Body of pancreas (tissue), 4 donors: ENCODE measurements around the gene C19orf25. TPM values are rescaled to one million over a fixed set of nuclear protein-coding genes. Genes with fewer than 3 reads are reported as not detected.

Experiments
- ATAC-seq: fragments of 150-250 bp; one replicate; pipeline ENCODE4 v1.9.1; 2016
- DNase-seq, 4 donors: peaks; one replicate each; pipeline ENCODE4 v3.0.0-alpha.2; 2019
- H3K27ac ChIP-seq, 4 donors: fragments of 200-600 bp; sonication (generic); 1 replicate in 3 of 4; 2 replicates in 1 of 4; pipeline versions ENCODE4 v1.5.1 to v1.6.1; 2016 to 2019; ENCODE audit warnings: mild to moderate bottlenecking in 1 of 4, mixed read lengths in 1 of 4, moderate library complexity in 1 of 4
- H3K27me3 ChIP-seq, 2 donors: fragments of 200-600 bp; sonication (generic); one replicate each; pipeline ENCODE4 v1.6.0; 2016; ENCODE audit warnings: mild to moderate bottlenecking in 1 of 2
- H3K36me3 ChIP-seq, 2 donors: fragments of 200-600 bp; sonication (generic); replicated peaks in 1 of 2; 2 replicates each; pipeline ENCODE4 v1.5.1; 2016; ENCODE audit warnings: low read depth in 2 of 2; ENCODE audit not compliant: insufficient read depth in 1 of 2
- H3K4me1 ChIP-seq: fragments of 200-600 bp; sonication (generic); one replicate; pipeline ENCODE4 v1.6.0; 2016
- H3K4me3 ChIP-seq, 2 donors: fragments of 200-600 bp; sonication (generic); 1 replicate in 1 of 2; 2 replicates in 1 of 2; pipeline ENCODE4 v1.5.1; 2016 to 2019
- H3K9me3 ChIP-seq, 3 donors: fragments of 200-600 bp; sonication (generic); 1 replicate in 2 of 3; 2 replicates in 1 of 3; pipeline ENCODE4 v1.5.1; 2016
- CTCF ChIP-seq, 7 experiments: fragments of 450-650 bp in 4 of 7; fragments of 200-600 bp in 3 of 7; sonication (generic) in 3 of 7; IDR thresholded peaks; one replicate each; pipeline ENCODE4 v1.5.1; 2016 to 2019; ENCODE audit warnings: antibody characterized with exemption in 7 of 7
- POLR2A ChIP-seq, 3 donors: fragments of 450-650 bp; IDR thresholded peaks; one replicate each; pipeline ENCODE4 v1.6.1; 2016; ENCODE audit warnings: antibody characterized with exemption in 3 of 3, mild to moderate bottlenecking in 2 of 3
- WGBS, 2 donors: methylation state at CpG; one replicate each; pipeline ENCODE4 v1.1.5; 2017; 5-methylcytosine and 5-hydroxymethylcytosine counted together
- intact Hi-C: fragments of 100-400 bp; cut with DNase I; formaldehyde crosslinking; loops from one replicate; pipeline ENCODE4 v1.15.1; 2023
- total RNA-seq, 2 donors: library from RNA; depleted of rRNA; stranded (reverse); fragments of >200 nt; gene quantifications; one replicate each; pipeline ENCODE4 v1.1.0, GENCODE V29; 2016

Gene C19orf25
- total RNA-seq, 2 donors from 2014 or later = 26.7 to 31.4 TPM

DNA sequence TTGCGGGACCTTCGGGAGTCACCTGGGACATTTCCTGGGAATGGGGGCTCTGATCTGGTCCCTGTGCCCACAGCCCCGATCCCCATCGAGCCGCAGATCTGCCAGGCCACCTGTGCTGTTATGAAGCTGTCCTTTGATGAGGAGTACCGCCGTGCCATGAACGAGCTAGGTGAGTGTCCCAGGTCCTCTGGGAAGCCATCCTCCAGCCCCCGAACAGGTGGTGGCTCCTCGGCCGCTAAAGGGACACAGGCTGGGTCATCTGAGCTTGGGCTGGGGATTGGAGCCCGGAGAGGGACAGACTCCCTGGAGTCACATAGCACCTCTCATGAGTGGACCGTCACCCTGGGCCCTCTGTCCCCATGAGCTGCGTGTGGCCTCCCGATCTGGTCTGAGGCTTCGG lies 21.1 kb downstream of the C19orf25 start:
- Histone ChIP-seq H3K27ac (no peak overlapping the region), H3K4me3 (no peak overlapping the region), H3K36me3 (no peaks in the 10 kb centered on the region), H3K4me1 (peaks cover 38% of the 10 kb centered on the region), H3K27me3 (peaks cover 0 to 34% of the 10 kb centered on the region in 2 donors), H3K9me3 (no peaks in the 10 kb centered on the region)
- ATAC-seq = no peak
- TF ChIP-seq POLR2A (IDR thresholded peaks at IDR 0.05) = no peak
- no peak for TF ChIP-seq CTCF (IDR thresholded peaks at IDR 0.05)
- intact Hi-C loops = no loop called here
- no peak for DNase-seq
- WGBS, 2 donors = 74 to 75% methylated on average over 5 to 14 of the region's 16 CpGs

GRCh38 chr19:1457031-1457739 lies 21.8 kb downstream of the C19orf25 start:
- 9 to 46% methylated on average over 11 to 48 of the region's 48 CpGs for WGBS, 2 donors
- H3K36me3 ChIP-seq = no peaks in the 10 kb centered on the region
- H3K27ac ChIP-seq = no peak overlapping the region
- no peak for TF ChIP-seq POLR2A (IDR thresholded peaks at IDR 0.05)
- TF ChIP-seq CTCF (IDR thresholded peaks at IDR 0.05) = no peak
- no peak for ATAC-seq
- no peak overlapping the region for H3K4me3 ChIP-seq
- intact Hi-C loops = no loop called here
- peaks cover 0 to 41% of the 10 kb centered on the region in 2 donors for H3K27me3 ChIP-seq
- no peak for DNase-seq
- peaks cover 43% of the 10 kb centered on the region for H3K4me1 ChIP-seq
- H3K9me3 ChIP-seq = no peaks in the 10 kb centered on the region

- Histone ChIP-seq H3K4me1 (peaks cover 43% of the 10 kb centered on the region), H3K36me3 (no peaks in the 10 kb centered on the region), H3K9me3 (no peaks in the 10 kb centered on the region), H3K4me3 (no peak overlapping the region), H3K27ac (no peak overlapping the region), H3K27me3 (peaks cover 0 to 49% of the 10 kb centered on the region in 2 donors)
- intact Hi-C loops = no loop called here
- no peak for TF ChIP-seq POLR2A (IDR thresholded peaks at IDR 0.05)
- no peak for TF ChIP-seq CTCF (IDR thresholded peaks at IDR 0.05)
- DNase-seq (no peak), ATAC-seq (peak; percentile 1)
- 16 to 18% methylated on average over 7 to 41 of the region's 43 CpGs for WGBS, 2 donors
Observed at GRCh38 chr19:1456121-1456900, 22.7 kb downstream of the C19orf25 start.

DNA sequence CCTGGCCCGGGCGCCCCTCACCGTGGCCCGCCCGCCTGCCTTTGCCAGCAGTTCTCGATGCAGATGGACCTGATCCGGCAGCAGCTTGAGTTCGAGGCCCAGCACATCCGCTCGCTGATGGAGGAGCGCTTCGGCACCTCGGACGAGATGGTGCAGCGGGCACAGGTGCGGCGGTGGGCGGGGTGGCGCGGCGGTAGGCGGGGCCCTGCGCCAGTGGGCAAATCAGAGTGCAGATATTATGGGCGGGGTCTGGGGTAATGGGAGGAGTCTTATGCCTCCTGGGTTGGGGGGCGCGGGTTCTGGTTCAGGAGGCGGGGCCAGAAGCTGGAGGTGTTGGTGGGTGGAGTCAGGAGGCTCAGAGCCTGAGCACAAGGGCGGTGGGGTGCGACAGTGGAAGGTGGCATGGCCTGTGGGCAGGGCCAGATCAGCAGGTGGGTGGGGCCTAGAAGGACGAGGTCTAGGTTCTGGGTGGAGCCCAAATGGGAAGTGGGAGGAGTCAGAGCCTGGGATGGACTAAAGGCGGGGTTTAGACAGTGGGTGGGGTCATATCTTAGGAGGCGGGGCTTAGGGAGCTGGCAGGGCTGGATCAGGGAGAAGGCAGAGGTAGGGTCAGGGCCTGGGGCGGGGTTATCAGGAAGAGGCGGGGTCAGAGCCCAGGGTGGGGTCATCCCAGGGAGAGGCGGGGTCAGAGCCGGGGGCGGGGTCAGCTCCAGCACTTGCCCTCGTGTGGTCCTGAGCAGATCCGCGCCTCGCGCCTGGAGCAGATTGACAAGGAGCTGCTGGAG lies 23.5 kb downstream of the C19orf25 start:
- WGBS, 2 donors = 4 to 6% methylated on average over 26 to 41 of the region's 42 CpGs
- peaks cover 0 to 57% of the 10 kb centered on the region in 2 donors for H3K27me3 ChIP-seq
- no peak overlapping the region for H3K4me3 ChIP-seq
- H3K36me3 ChIP-seq = no peaks in the 10 kb centered on the region
- H3K4me1 ChIP-seq = peaks cover 43% of the 10 kb centered on the region
- DNase-seq = peak; percentile 53 to 68 (median 62)
- no peak overlapping the region for H3K27ac ChIP-seq
- TF ChIP-seq CTCF (IDR thresholded peaks at IDR 0.05) = no peak
- no peak for TF ChIP-seq POLR2A (IDR thresholded peaks at IDR 0.05)
- intact Hi-C loops = no loop called here
- peak; percentile 49 for ATAC-seq
- H3K9me3 ChIP-seq = no peaks in the 10 kb centered on the region
